ENCODE data around the gene PPP1R12B.
"Not testable (repeated sequence)": the region's sequence is repeated elsewhere in the genome, so short reads cannot be mapped to it uniquely, and the experiment has no call there.

The PPP1R12B gene

GRCh38 chr1:202638019-202638700, 289.7 kb downstream of the PPP1R12B start:
- TF ChIP-seq EZH2 (IDR thresholded peaks at IDR 0.05; ENCODE audit: borderline replicate concordance, low read depth, low read length, severe bottlenecking) (no peak), CTCF (IDR thresholded peaks at IDR 0.05; ENCODE audit: borderline replicate concordance, extremely low read depth, low read length, poor library complexity, severe bottlenecking) (no peak)
- ATAC-seq (ENCODE audit: insufficient read depth, low read depth) (no peak), DNase-seq (no peak)
- no peak overlapping the region for H3K9ac ChIP-seq (ENCODE audit: low read depth, low read length)
- no peak overlapping the region for H3K27ac ChIP-seq (ENCODE audit: low read length)
- no peak overlapping the region for H2AFZ ChIP-seq (ENCODE audit: low read depth, low read length)
- no peaks in the 10 kb centered on the region for H3K4me1 ChIP-seq (ENCODE audit: insufficient read depth, low read length)
- no peaks in the 10 kb centered on the region for H3K79me2 ChIP-seq (ENCODE audit: insufficient read depth, low read length)
- no peaks in the 10 kb centered on the region for H3K36me3 ChIP-seq (ENCODE audit: insufficient read depth, low read length)
- H3K9me3 ChIP-seq (ENCODE audit: insufficient read depth, low read length, severe bottlenecking), result no peaks in the 10 kb centered on the region
- no peak overlapping the region for H3K4me2 ChIP-seq (ENCODE audit: insufficient read depth, low read length)
- no peaks in the 10 kb centered on the region for H3K27me3 ChIP-seq (ENCODE audit: insufficient read depth, low read length, poor library complexity)
- no peak overlapping the region for H3K4me3 ChIP-seq (ENCODE audit: low read depth in 1 of 2, low read length in 2 of 2)
- H4K20me1 ChIP-seq (ENCODE audit: insufficient read depth, low read length), result no peaks in the 10 kb centered on the region

GRCh38 chr1:202638701-202639305, 290.3 kb downstream of the PPP1R12B start:
- H2AFZ ChIP-seq (ENCODE audit: low read depth, low read length); H3K79me2 ChIP-seq (ENCODE audit: insufficient read depth, low read length); ATAC-seq (ENCODE audit: insufficient read depth, low read depth); H3K4me3 ChIP-seq (ENCODE audit: low read depth in 1 of 2, low read length in 2 of 2); H3K4me1 ChIP-seq (ENCODE audit: insufficient read depth, low read length); H3K9ac ChIP-seq (ENCODE audit: low read depth, low read length); H3K27me3 ChIP-seq (ENCODE audit: insufficient read depth, low read length, poor library complexity); H3K27ac ChIP-seq (ENCODE audit: low read length); DNase-seq; H3K4me2 ChIP-seq (ENCODE audit: insufficient read depth, low read length); H4K20me1 ChIP-seq (ENCODE audit: insufficient read depth, low read length); H3K9me3 ChIP-seq (ENCODE audit: insufficient read depth, low read length, severe bottlenecking); H3K36me3 ChIP-seq (ENCODE audit: insufficient read depth, low read length): not testable (repeated sequence)

- DNase-seq, result no peak
- Histone ChIP-seq H3K79me2 (ENCODE audit: insufficient read depth, low read length) (no peaks in the 10 kb centered on the region), H3K4me3 (ENCODE audit: low read depth in 1 of 2, low read length in 2 of 2) (no peak overlapping the region), H3K27me3 (ENCODE audit: insufficient read depth, low read length, poor library complexity) (no peaks in the 10 kb centered on the region), H3K9ac (ENCODE audit: low read depth, low read length) (no peak overlapping the region), H3K4me2 (ENCODE audit: insufficient read depth, low read length) (no peak overlapping the region), H3K27ac (ENCODE audit: low read length) (no peak overlapping the region), H3K9me3 (ENCODE audit: insufficient read depth, low read length, severe bottlenecking) (no peaks in the 10 kb centered on the region), H3K36me3 (ENCODE audit: insufficient read depth, low read length) (no peaks in the 10 kb centered on the region), H2AFZ (ENCODE audit: low read depth, low read length) (no peak overlapping the region), H4K20me1 (ENCODE audit: insufficient read depth, low read length) (no peaks in the 10 kb centered on the region), H3K4me1 (ENCODE audit: insufficient read depth, low read length) (no peaks in the 10 kb centered on the region)
- no peak for ATAC-seq (ENCODE audit: insufficient read depth, low read depth)
- TF ChIP-seq CTCF (IDR thresholded peaks at IDR 0.05; ENCODE audit: borderline replicate concordance, extremely low read depth, low read length, poor library complexity, severe bottlenecking), result no peak
- TF ChIP-seq EZH2 (IDR thresholded peaks at IDR 0.05; ENCODE audit: borderline replicate concordance, low read depth, low read length, severe bottlenecking), result no peak
Measured at GRCh38 chr1:202639500-202639899, 291.0 kb downstream of the PPP1R12B start.

- Histone ChIP-seq H4K20me1 (ENCODE audit: insufficient read depth, low read length) (0 out of 2 replicates have a peak, but pooled peaks cover 5% of the 10 kb centered on the region), H2AFZ (ENCODE audit: low read depth, low read length) (no peak overlapping the region), H3K27me3 (ENCODE audit: insufficient read depth, low read length, poor library complexity) (peaks cover 12% of the 10 kb centered on the region), H3K4me1 (ENCODE audit: insufficient read depth, low read length) (no peaks in the 10 kb centered on the region), H3K4me3 (ENCODE audit: low read depth in 1 of 2, low read length in 2 of 2) (no peak overlapping the region), H3K36me3 (ENCODE audit: insufficient read depth, low read length) (no peaks in the 10 kb centered on the region), H3K4me2 (ENCODE audit: insufficient read depth, low read length) (no peak overlapping the region), H3K9me3 (ENCODE audit: insufficient read depth, low read length, severe bottlenecking) (no peaks in the 10 kb centered on the region), H3K27ac (ENCODE audit: low read length) (no peak overlapping the region), H3K9ac (ENCODE audit: low read depth, low read length) (no peak overlapping the region), H3K79me2 (ENCODE audit: insufficient read depth, low read length) (no peaks in the 10 kb centered on the region)
- TF ChIP-seq CTCF (IDR thresholded peaks at IDR 0.05; ENCODE audit: borderline replicate concordance, extremely low read depth, low read length, poor library complexity, severe bottlenecking) (no peak), EZH2 (IDR thresholded peaks at IDR 0.05; ENCODE audit: borderline replicate concordance, low read depth, low read length, severe bottlenecking) (no peak)
- ATAC-seq (ENCODE audit: insufficient read depth, low read depth), result no peak
- DNase-seq, result no peak
Measured at GRCh38 chr1:202642212-202642611, 293.7 kb downstream of the PPP1R12B start.
